Measurements from ENCODE around the gene SLC50A1.
"Not testable (repeated sequence)": the region's sequence is repeated elsewhere in the genome, so short reads cannot be mapped to it uniquely, and the experiment has no call there.

The SLC50A1 gene

GRCh38 chr1:155107309-155108264 is 28.1 kb upstream of the SLC50A1 start:
- Histone ChIP-seq H3K9ac (ENCODE audit: insufficient read length, low read depth) (no peak overlapping the region), H3K36me3 (ENCODE audit: insufficient read depth, insufficient read length, low read length) (no peaks in the 10 kb centered on the region), H3K4me1 (ENCODE audit: insufficient read depth, insufficient read length) (peaks cover 9% of the 10 kb centered on the region), H3K4me3 (ENCODE audit: insufficient read length, low read depth) (no peak overlapping the region), H3K9me3 (ENCODE audit: insufficient read depth, low read length) (no peaks in the 10 kb centered on the region), H3K27me3 (ENCODE audit: insufficient read depth, insufficient read length) (no peaks in the 10 kb centered on the region)
- TF ChIP-seq YY1 (IDR thresholded peaks at IDR 0.05; ENCODE audit: insufficient read depth, insufficient read length) (no peak), ZNF274 (IDR thresholded peaks at IDR 0.05; ENCODE audit: low read depth, low read length) (no peak), SUZ12 (IDR thresholded peaks at IDR 0.05; ENCODE audit: extremely low read depth, insufficient read depth, insufficient read length) (no peak)
- no peak for DNase-seq (ENCODE audit: low read depth, low spot score)

- Histone ChIP-seq H3K9me3 (ENCODE audit: insufficient read depth, low read length) (no peaks in the 10 kb centered on the region), H3K27me3 (ENCODE audit: insufficient read depth, insufficient read length) (no peaks in the 10 kb centered on the region), H3K36me3 (ENCODE audit: insufficient read depth, insufficient read length, low read length) (no peaks in the 10 kb centered on the region), H3K9ac (ENCODE audit: insufficient read length, low read depth) (no peak overlapping the region), H3K4me3 (ENCODE audit: insufficient read length, low read depth) (no peak overlapping the region), H3K4me1 (ENCODE audit: insufficient read depth, insufficient read length) (peaks cover 9% of the 10 kb centered on the region)
- TF ChIP-seq YY1 (IDR thresholded peaks at IDR 0.05; ENCODE audit: insufficient read depth, insufficient read length), result no peak
- no peak for TF ChIP-seq SUZ12 (IDR thresholded peaks at IDR 0.05; ENCODE audit: extremely low read depth, insufficient read depth, insufficient read length)
- no peak for TF ChIP-seq ZNF274 (IDR thresholded peaks at IDR 0.05; ENCODE audit: low read depth, low read length)
- no peak for DNase-seq (ENCODE audit: low read depth, low spot score)
These were observed 27.4 kb upstream of the SLC50A1 start for GRCh38 chr1:155108296-155108695.

- DNase-seq (ENCODE audit: low read depth, low spot score), result no peak
These were observed 25.3 kb upstream of the SLC50A1 start for GRCh38 chr1:155110381-155110780.

GRCh38 chr1:155110826-155111225 is 24.8 kb upstream of the SLC50A1 start:
- no peak for DNase-seq (ENCODE audit: low read depth, low spot score)
- Histone ChIP-seq H3K36me3 (ENCODE audit: insufficient read depth, insufficient read length, low read length) (no peaks in the 10 kb centered on the region), H3K9ac (ENCODE audit: insufficient read length, low read depth) (no peak overlapping the region), H3K9me3 (ENCODE audit: insufficient read depth, low read length) (no peaks in the 10 kb centered on the region), H3K4me1 (ENCODE audit: insufficient read depth, insufficient read length) (peaks cover 9% of the 10 kb centered on the region), H3K4me3 (ENCODE audit: insufficient read length, low read depth) (no peak overlapping the region), H3K27me3 (ENCODE audit: insufficient read depth, insufficient read length) (no peaks in the 10 kb centered on the region)
- no peak for TF ChIP-seq ZNF274 (IDR thresholded peaks at IDR 0.05; ENCODE audit: low read depth, low read length)
- no peak for TF ChIP-seq YY1 (IDR thresholded peaks at IDR 0.05; ENCODE audit: insufficient read depth, insufficient read length)
- TF ChIP-seq SUZ12 (IDR thresholded peaks at IDR 0.05; ENCODE audit: extremely low read depth, insufficient read depth, insufficient read length), result no peak

More at GRCh38 chr1:155110381-155110780, 25.3 kb upstream of the SLC50A1 start:
- Histone ChIP-seq H3K36me3 (ENCODE audit: insufficient read depth, insufficient read length, low read length) (no peaks in the 10 kb centered on the region), H3K4me3 (ENCODE audit: insufficient read length, low read depth) (no peak overlapping the region), H3K27me3 (ENCODE audit: insufficient read depth, insufficient read length) (no peaks in the 10 kb centered on the region), H3K9me3 (ENCODE audit: insufficient read depth, low read length) (no peaks in the 10 kb centered on the region), H3K9ac (ENCODE audit: insufficient read length, low read depth) (no peak overlapping the region), H3K4me1 (ENCODE audit: insufficient read depth, insufficient read length) (peaks cover 9% of the 10 kb centered on the region)
- no peak for TF ChIP-seq ZNF274 (IDR thresholded peaks at IDR 0.05; ENCODE audit: low read depth, low read length)
- no peak for TF ChIP-seq SUZ12 (IDR thresholded peaks at IDR 0.05; ENCODE audit: extremely low read depth, insufficient read depth, insufficient read length)
- no peak for TF ChIP-seq YY1 (IDR thresholded peaks at IDR 0.05; ENCODE audit: insufficient read depth, insufficient read length)

GRCh38 chr1:155113450-155113980 is 22.1 kb upstream of the SLC50A1 start:
- H3K4me1 ChIP-seq (ENCODE audit: insufficient read depth, insufficient read length), result peaks cover 7% of the 10 kb centered on the region
- no peaks in the 10 kb centered on the region for H3K36me3 ChIP-seq (ENCODE audit: insufficient read depth, insufficient read length, low read length)
- no peak overlapping the region for H3K4me3 ChIP-seq (ENCODE audit: insufficient read length, low read depth)
- DNase-seq (ENCODE audit: low read depth, low spot score), result no peak
- no peaks in the 10 kb centered on the region for H3K27me3 ChIP-seq (ENCODE audit: insufficient read depth, insufficient read length)
- no peak for TF ChIP-seq YY1 (IDR thresholded peaks at IDR 0.05; ENCODE audit: insufficient read depth, insufficient read length)
- no peak for TF ChIP-seq ZNF274 (IDR thresholded peaks at IDR 0.05; ENCODE audit: low read depth, low read length)
- no peak for TF ChIP-seq SUZ12 (IDR thresholded peaks at IDR 0.05; ENCODE audit: extremely low read depth, insufficient read depth, insufficient read length)
- no peak overlapping the region for H3K9ac ChIP-seq (ENCODE audit: insufficient read length, low read depth)
- no peaks in the 10 kb centered on the region for H3K9me3 ChIP-seq (ENCODE audit: insufficient read depth, low read length)

- H3K9me3 ChIP-seq (ENCODE audit: insufficient read depth, low read length), result no peaks in the 10 kb centered on the region
- no peak for DNase-seq (ENCODE audit: low read depth, low spot score)
- no peak overlapping the region for H3K4me3 ChIP-seq (ENCODE audit: insufficient read length, low read depth)
- no peak overlapping the region for H3K9ac ChIP-seq (ENCODE audit: insufficient read length, low read depth)
- peaks cover 7% of the 10 kb centered on the region for H3K4me1 ChIP-seq (ENCODE audit: insufficient read depth, insufficient read length)
- TF ChIP-seq YY1 (IDR thresholded peaks at IDR 0.05; ENCODE audit: insufficient read depth, insufficient read length) (no peak), SUZ12 (IDR thresholded peaks at IDR 0.05; ENCODE audit: extremely low read depth, insufficient read depth, insufficient read length) (no peak), ZNF274 (IDR thresholded peaks at IDR 0.05; ENCODE audit: low read depth, low read length) (no peak)
- H3K36me3 ChIP-seq (ENCODE audit: insufficient read depth, insufficient read length, low read length), result no peaks in the 10 kb centered on the region
- H3K27me3 ChIP-seq (ENCODE audit: insufficient read depth, insufficient read length), result peaks cover 15% of the 10 kb centered on the region
These were observed 19.4 kb upstream of the SLC50A1 start for GRCh38 chr1:155116113-155116764.

GRCh38 chr1:155117610-155118009 is 18.0 kb upstream of the SLC50A1 start:
- H3K4me1 ChIP-seq (ENCODE audit: insufficient read depth, insufficient read length), result no peaks in the 10 kb centered on the region
- H3K9ac ChIP-seq (ENCODE audit: insufficient read length, low read depth), result no peak overlapping the region
- no peaks in the 10 kb centered on the region for H3K36me3 ChIP-seq (ENCODE audit: insufficient read depth, insufficient read length, low read length)
- no peak overlapping the region for H3K4me3 ChIP-seq (ENCODE audit: insufficient read length, low read depth)
- peaks cover 25% of the 10 kb centered on the region for H3K27me3 ChIP-seq (ENCODE audit: insufficient read depth, insufficient read length)
- no peaks in the 10 kb centered on the region for H3K9me3 ChIP-seq (ENCODE audit: insufficient read depth, low read length)
- no peak for TF ChIP-seq YY1 (IDR thresholded peaks at IDR 0.05; ENCODE audit: insufficient read depth, insufficient read length)
- no peak for TF ChIP-seq ZNF274 (IDR thresholded peaks at IDR 0.05; ENCODE audit: low read depth, low read length)
- TF ChIP-seq SUZ12 (IDR thresholded peaks at IDR 0.05; ENCODE audit: extremely low read depth, insufficient read depth, insufficient read length), result no peak
- DNase-seq (ENCODE audit: low read depth, low spot score), result no peak

- not testable (repeated sequence) for H3K4me3 ChIP-seq (ENCODE audit: insufficient read length, low read depth)
These were observed 17.6 kb upstream of the SLC50A1 start for GRCh38 chr1:155118090-155118489.

More at GRCh38 chr1:155118090-155118489, 17.6 kb upstream of the SLC50A1 start:
- peaks cover 29% of the 10 kb centered on the region for H3K27me3 ChIP-seq (ENCODE audit: insufficient read depth, insufficient read length)
- not testable (repeated sequence) for H3K9me3 ChIP-seq (ENCODE audit: insufficient read depth, low read length); DNase-seq (ENCODE audit: low read depth, low spot score); H3K36me3 ChIP-seq (ENCODE audit: insufficient read depth, insufficient read length, low read length); H3K9ac ChIP-seq (ENCODE audit: insufficient read length, low read depth); H3K4me1 ChIP-seq (ENCODE audit: insufficient read depth, insufficient read length)
